ENCODE data around the gene MAD1L1. TPM values are rescaled to one million over a fixed set of nuclear protein-coding genes. Genes with fewer than 3 reads are reported as not detected.
A peak's percentile ranks its signal among the peaks of the same experiment; 100 is the strongest.

The MAD1L1 gene
- total and polyA plus RNA-seq, 2 of the 13 experiments (the other 11 are each of a cell fraction or from before 2014, with no cell fraction given), result 17.4 to 64.7 TPM

GRCh38 chr7:1872191-1873069, 360.3 kb downstream of the MAD1L1 start (continued):
- 0 out of 2 replicates have a peak, but pooled peaks have one; percentile 35 for TF ChIP-seq ZNF136 (CRISPR knock-in tag; IDR thresholded peaks at IDR 0.05; ENCODE audit: low read depth)
- TF ChIP-seq CEBPG (CRISPR knock-in tag; IDR thresholded peaks at IDR 0.05), result peak; percentile 59
- 0 out of 2 replicates have a peak, but pooled peaks have one; percentile 59 for TF ChIP-seq ZNF607 (CRISPR knock-in tag; IDR thresholded peaks at IDR 0.05; ENCODE audit: borderline replicate concordance)
- no peak for TF ChIP-seq ZNF777 (CRISPR knock-in tag; IDR thresholded peaks at IDR 0.05)
- TF ChIP-seq ZNF44 (CRISPR knock-in tag; IDR thresholded peaks at IDR 0.05), result 0 out of 2 replicates have a peak, but pooled peaks have one; percentile 47
- peak; percentile 59; the same call in 1 of the 2 replicates for TF ChIP-seq AKAP8 (CRISPR knock-in tag; IDR thresholded peaks at IDR 0.05)
- TF ChIP-seq THAP7 (CRISPR knock-in tag; IDR thresholded peaks at IDR 0.05), result peak; percentile 62; the same call in 1 of the 2 replicates
- TF ChIP-seq ZNF557 (CRISPR knock-in tag; IDR thresholded peaks at IDR 0.05), result no peak
- no peak for TF ChIP-seq HMGA1 (CRISPR knock-in tag; conservative IDR thresholded peaks at IDR 0.05)
- TF ChIP-seq ZNF430 (CRISPR knock-in tag; IDR thresholded peaks at IDR 0.05), result no peak
- 0 out of 2 replicates have a peak, but pooled peaks have one; percentile 8 for TF ChIP-seq NRL (CRISPR knock-in tag; IDR thresholded peaks at IDR 0.05; ENCODE audit: borderline replicate concordance)
- peak; percentile 53; the same call in 1 of the 2 replicates for TF ChIP-seq ARHGAP35 (CRISPR knock-in tag; IDR thresholded peaks at IDR 0.05; ENCODE audit: borderline replicate concordance)
- TF ChIP-seq ZNF770 (CRISPR knock-in tag; IDR thresholded peaks at IDR 0.05), result no peak
- TF ChIP-seq ZHX2 (IDR thresholded peaks at IDR 0.05; ENCODE audit: low read depth), result 0 out of 2 replicates have a peak, but pooled peaks have one; percentile 43
- no peak for TF ChIP-seq ZHX2 (CRISPR knock-in tag; IDR thresholded peaks at IDR 0.05; ENCODE audit: borderline replicate concordance)
- TF ChIP-seq ZHX1 (CRISPR knock-in tag; IDR thresholded peaks at IDR 0.05; ENCODE audit: low read depth), result peak; percentile 69; the same call in 1 of the 2 replicates
- TF ChIP-seq MAF1 (CRISPR knock-in tag; IDR thresholded peaks at IDR 0.05; ENCODE audit: borderline replicate concordance), result no peak

All from HepG2 (cell line).